GM21515 (cell line): ENCODE data around the gene AP3S1.
"Not testable (repeated sequence)": the region's sequence is repeated elsewhere in the genome, so short reads cannot be mapped to it uniquely, and the experiment has no call there.

Source experiments
- ATAC-seq: cut with Tn5 transposase; IDR thresholded peaks from one replicate; pipeline ENCODE4 v1.9.1; 2021; ENCODE audit not compliant: unreplicated experiment

Gene AP3S1

GRCh38 chr5:115841382-115842088 lies at the start of gene AP3S1, which contains the start of gene ATG12:
Gene AP3S1 (plus strand): TSS chr5:115841935. CDS start chr5:115842038, 103 bp downstream.
Gene ATG12 (minus strand): TSS chr5:115841565. CDS start chr5:115841552, 13 bp downstream.
- ATAC-seq, result peak; percentile 85

- ATAC-seq, result no peak
Observed at GRCh38 chr5:115795700-115796099, 46.0 kb upstream of the AP3S1 start.

GRCh38 chr5:115796656-115797055 lies 45.1 kb upstream of the AP3S1 start:
- no peak for ATAC-seq

- ATAC-seq, result no peak
Observed at GRCh38 chr5:115798252-115798651, 43.5 kb upstream of the AP3S1 start.

- ATAC-seq, result no peak
Observed at GRCh38 chr5:115800108-115800507, 41.6 kb upstream of the AP3S1 start.

GRCh38 chr5:115801152-115801551 lies 40.6 kb upstream of the AP3S1 start:
- ATAC-seq, result no peak

GRCh38 chr5:115801984-115802383 lies 39.8 kb upstream of the AP3S1 start:
- no peak for ATAC-seq

GRCh38 chr5:115806986-115807653 lies 34.6 kb upstream of the AP3S1 start:
- no peak for ATAC-seq

GRCh38 chr5:115807654-115808052 lies 34.1 kb upstream of the AP3S1 start:
- ATAC-seq, result no peak

GRCh38 chr5:115808066-115808465 lies 33.7 kb upstream of the AP3S1 start:
- ATAC-seq, result not testable (repeated sequence)

- no peak for ATAC-seq
Observed at GRCh38 chr5:115809946-115810345, 31.8 kb upstream of the AP3S1 start.

GRCh38 chr5:115810761-115811160 lies 31.0 kb upstream of the AP3S1 start:
- no peak for ATAC-seq

GRCh38 chr5:115811406-115811805 lies 30.3 kb upstream of the AP3S1 start:
- ATAC-seq, result no peak

- no peak for ATAC-seq
Observed at GRCh38 chr5:115812372-115812771, 29.4 kb upstream of the AP3S1 start.

GRCh38 chr5:115813719-115814118 lies 28.0 kb upstream of the AP3S1 start:
- ATAC-seq, result no peak

GRCh38 chr5:115815006-115815692 lies 26.6 kb upstream of the AP3S1 start:
- no peak for ATAC-seq

GRCh38 chr5:115815693-115816225 lies 26.0 kb upstream of the AP3S1 start:
- no peak for ATAC-seq

- ATAC-seq, result no peak
Observed at GRCh38 chr5:115816226-115817081, 25.3 kb upstream of the AP3S1 start, which contains the start of gene CDO1. Gene CDO1 (minus strand): TSS chr5:115816659. CDS start chr5:115816397, 262 bp downstream.

GRCh38 chr5:115817386-115817785 lies 24.3 kb upstream of the AP3S1 start:
- ATAC-seq, result no peak

- ATAC-seq, result no peak
Observed at GRCh38 chr5:115818821-115819220, 22.9 kb upstream of the AP3S1 start.

- no peak for ATAC-seq
Observed at GRCh38 chr5:115820846-115821245, 20.9 kb upstream of the AP3S1 start.
